Measurements from ENCODE around the gene SIGLEC15. TPM values are rescaled to one million over a fixed set of nuclear protein-coding genes. Genes with fewer than 3 reads are reported as not detected.
"Not testable (repeated sequence)": the region's sequence is repeated elsewhere in the genome, so short reads cannot be mapped to it uniquely, and the experiment has no call there.

SIGLEC15 gene
- total and polyA plus RNA-seq, 7 donors: 0.09 to 0.60 (median 0.31) TPM; not detected in 3

DNA sequence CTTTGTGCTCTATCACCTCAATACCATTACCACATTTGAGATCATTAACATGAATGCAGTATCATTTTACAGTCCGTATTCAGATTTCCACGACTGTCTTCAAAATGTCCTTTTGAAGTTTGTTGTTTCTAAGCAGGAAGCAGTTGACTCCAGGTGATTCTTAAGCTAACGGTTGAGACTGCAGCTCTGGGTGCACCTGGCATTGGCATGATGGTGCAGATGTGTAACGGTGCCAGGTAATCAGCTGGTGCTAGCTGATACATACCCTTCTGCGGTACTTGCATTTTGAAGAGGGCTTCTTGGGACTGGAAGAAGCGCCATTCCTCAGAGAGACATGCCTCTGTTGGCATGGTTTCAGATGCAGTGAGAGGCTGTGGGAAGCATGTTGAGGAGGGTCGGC lies 19.5 kb downstream of the SIGLEC15 start:
- WGBS, 2 donors: 69 to 76% methylated on average over 7 of the region's 7 CpGs
- H3K4me1 ChIP-seq: no peaks in the 10 kb centered on the region
- H3K27ac ChIP-seq: no peak overlapping the region
- no peaks in the 10 kb centered on the region for H3K9me3 ChIP-seq
- H3K36me3 ChIP-seq: peaks cover 0 to 10% (median 6%) of the 10 kb centered on the region in 4 donors
- no peak for DNase-seq
- no peak for TF ChIP-seq POLR2AphosphoS5 (IDR thresholded peaks at IDR 0.05)
- TF ChIP-seq, protein P1, sequence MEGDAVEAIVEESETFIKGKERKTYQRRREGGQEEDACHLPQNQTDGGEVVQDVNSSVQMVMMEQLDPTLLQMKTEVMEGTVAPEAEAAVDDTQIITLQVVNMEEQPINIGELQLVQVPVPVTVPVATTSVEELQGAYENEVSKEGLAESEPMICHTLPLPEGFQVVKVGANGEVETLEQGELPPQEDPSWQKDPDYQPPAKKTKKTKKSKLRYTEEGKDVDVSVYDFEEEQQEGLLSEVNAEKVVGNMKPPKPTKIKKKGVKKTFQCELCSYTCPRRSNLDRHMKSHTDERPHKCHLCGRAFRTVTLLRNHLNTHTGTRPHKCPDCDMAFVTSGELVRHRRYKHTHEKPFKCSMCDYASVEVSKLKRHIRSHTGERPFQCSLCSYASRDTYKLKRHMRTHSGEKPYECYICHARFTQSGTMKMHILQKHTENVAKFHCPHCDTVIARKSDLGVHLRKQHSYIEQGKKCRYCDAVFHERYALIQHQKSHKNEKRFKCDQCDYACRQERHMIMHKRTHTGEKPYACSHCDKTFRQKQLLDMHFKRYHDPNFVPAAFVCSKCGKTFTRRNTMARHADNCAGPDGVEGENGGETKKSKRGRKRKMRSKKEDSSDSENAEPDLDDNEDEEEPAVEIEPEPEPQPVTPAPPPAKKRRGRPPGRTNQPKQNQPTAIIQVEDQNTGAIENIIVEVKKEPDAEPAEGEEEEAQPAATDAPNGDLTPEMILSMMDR (IDR thresholded peaks at IDR 0.05): no peak
- TF ChIP-seq POLR2A (IDR thresholded peaks at IDR 0.05): no peak
- no peak for TF ChIP-seq EP300 (IDR thresholded peaks at IDR 0.05)
- no peak overlapping the region for H3K4me3 ChIP-seq
- H3K27me3 ChIP-seq: peaks cover 0 to 16% (median 0%) of the 10 kb centered on the region in 3 donors
- intact Hi-C loops (cut with DNase I): no loop called here

DNA sequence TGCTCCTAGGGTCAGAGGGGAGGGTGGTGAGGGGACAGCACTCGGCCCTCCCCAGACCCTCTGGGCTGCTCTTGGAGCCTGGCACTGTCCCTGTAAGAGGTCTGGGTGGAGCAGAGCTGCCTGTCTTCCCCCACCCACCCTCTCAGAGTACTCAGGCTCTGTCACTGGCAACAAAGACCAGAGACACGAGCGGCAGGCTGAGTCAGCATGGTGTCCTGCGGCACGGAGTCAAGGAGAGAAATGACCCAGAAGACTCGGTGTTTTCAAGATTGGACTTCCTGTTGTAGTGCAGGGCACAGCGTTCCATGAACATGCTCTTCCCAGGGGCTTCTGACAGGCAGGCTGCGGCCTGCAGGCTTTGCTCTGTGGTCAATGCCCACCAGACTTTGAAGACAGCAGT lies 19.9 kb downstream of the SIGLEC15 start:
- intact Hi-C loops (cut with DNase I): no loop called here
- DNase-seq: no peak
- Histone ChIP-seq H3K9me3 (no peaks in the 10 kb centered on the region), H3K36me3 (peaks cover 0 to 15% (median 9%) of the 10 kb centered on the region in 4 donors), H3K4me1 (no peaks in the 10 kb centered on the region), H3K27ac (no peak overlapping the region), H3K27me3 (peaks cover 0 to 11% (median 0%) of the 10 kb centered on the region in 3 donors), H3K4me3 (no peak overlapping the region)
- WGBS, 2 donors: 86 to 90% methylated on average over 8 of the region's 8 CpGs
- TF ChIP-seq, protein P1 (IDR thresholded peaks at IDR 0.05): no peak
- no peak for TF ChIP-seq POLR2AphosphoS5 (IDR thresholded peaks at IDR 0.05)
- TF ChIP-seq EP300 (IDR thresholded peaks at IDR 0.05): no peak
- no peak for TF ChIP-seq POLR2A (IDR thresholded peaks at IDR 0.05)

DNA sequence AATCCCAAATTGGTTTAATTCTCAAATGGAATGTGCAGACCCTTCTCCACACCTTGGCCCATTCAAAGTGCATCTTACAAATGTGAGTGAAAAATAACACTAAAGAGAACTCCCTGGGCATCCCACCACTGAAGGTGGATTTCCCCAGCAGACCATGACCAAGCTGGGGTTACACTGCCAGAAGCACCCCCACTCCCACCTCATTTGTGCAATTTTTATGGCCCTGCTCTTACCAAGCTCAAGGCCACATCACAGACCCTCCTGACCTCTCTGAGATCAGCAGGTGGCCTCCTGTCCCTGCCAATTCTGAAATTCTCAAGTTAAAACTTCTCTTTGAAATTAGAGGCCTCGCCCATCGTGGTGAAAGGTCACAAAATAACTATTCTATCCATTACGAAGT lies 21.6 kb downstream of the SIGLEC15 start:
- H3K4me1 ChIP-seq: no peaks in the 10 kb centered on the region
- H3K27ac ChIP-seq: no peak overlapping the region
- intact Hi-C loops (cut with DNase I): no loop called here
- TF ChIP-seq, protein P1 (IDR thresholded peaks at IDR 0.05): no peak
- TF ChIP-seq EP300 (IDR thresholded peaks at IDR 0.05) (no peak), POLR2A (IDR thresholded peaks at IDR 0.05) (no peak), POLR2AphosphoS5 (IDR thresholded peaks at IDR 0.05) (no peak)
- no peaks in the 10 kb centered on the region for H3K9me3 ChIP-seq
- no peaks in the 10 kb centered on the region for H3K27me3 ChIP-seq
- peaks cover 0 to 16% (median 9%) of the 10 kb centered on the region in 4 donors for H3K36me3 ChIP-seq
- DNase-seq: no peak
- WGBS, 2 donors: 50 to 51% methylated on average over 3 of the region's 3 CpGs
- H3K4me3 ChIP-seq: no peak overlapping the region

DNA sequence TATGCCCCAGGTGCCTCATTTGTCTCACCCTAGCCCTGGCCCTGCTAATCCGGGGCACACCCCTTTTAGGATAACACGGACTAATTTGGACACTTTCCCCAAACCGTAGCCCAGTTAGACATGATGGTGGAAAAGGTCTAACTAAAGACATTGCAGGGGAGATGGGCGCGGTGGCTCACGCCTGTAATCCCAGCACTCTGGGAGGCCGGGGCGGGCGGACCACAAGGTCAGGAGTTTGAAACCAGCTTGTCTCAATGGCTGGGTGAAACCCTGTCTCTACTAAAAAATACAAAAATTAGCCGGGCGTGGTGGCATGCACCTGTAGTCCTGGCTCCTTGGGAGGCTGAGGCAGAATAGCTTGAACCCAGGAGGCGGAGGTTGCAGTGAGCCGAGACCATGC lies 23.2 kb downstream of the SIGLEC15 start:
- H3K9me3 ChIP-seq; intact Hi-C loops (cut with DNase I); H3K27ac ChIP-seq; DNase-seq; H3K4me3 ChIP-seq; H3K4me1 ChIP-seq; H3K27me3 ChIP-seq: not testable (repeated sequence)
- peaks cover 0 to 31% (median 9%) of the 10 kb centered on the region in 4 donors for H3K36me3 ChIP-seq
- WGBS, 2 donors: 97% methylated on average over 13 of the region's 13 CpGs

DNA sequence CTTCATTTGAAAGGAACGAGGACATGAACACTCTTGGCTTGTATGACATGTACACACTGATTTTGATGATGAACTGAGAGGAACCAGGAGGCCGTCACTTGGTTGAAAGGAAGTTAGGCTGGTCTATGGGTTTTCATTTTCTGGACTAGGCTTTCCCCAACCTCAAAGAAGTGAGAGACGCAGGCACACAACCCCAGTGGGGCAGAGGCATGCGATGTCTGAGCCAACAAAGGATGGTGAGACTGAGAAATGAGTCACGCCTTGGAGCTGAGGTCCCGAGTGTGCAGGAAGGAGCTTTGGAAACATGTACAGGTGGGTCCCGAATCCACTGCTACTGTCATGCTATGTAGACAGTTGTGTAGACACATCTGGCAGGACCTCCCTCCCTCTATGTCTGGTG lies 24.1 kb downstream of the SIGLEC15 start:
- Histone ChIP-seq H3K27ac (no peak overlapping the region), H3K27me3 (no peaks in the 10 kb centered on the region), H3K4me3 (no peak overlapping the region), H3K4me1 (no peaks in the 10 kb centered on the region), H3K9me3 (no peaks in the 10 kb centered on the region), H3K36me3 (peaks cover 0 to 40% (median 12%) of the 10 kb centered on the region in 4 donors)
- no peak for DNase-seq
- 91 to 92% methylated on average over 7 of the region's 7 CpGs for WGBS, 2 donors
- TF ChIP-seq EP300 (IDR thresholded peaks at IDR 0.05) (no peak), POLR2A (IDR thresholded peaks at IDR 0.05) (no peak), POLR2AphosphoS5 (IDR thresholded peaks at IDR 0.05) (no peak)
- TF ChIP-seq, protein P1 (IDR thresholded peaks at IDR 0.05): no peak
- intact Hi-C loops (cut with DNase I): no loop called here
